HepG2 (cell line): Measurements from ENCODE around the gene SLC16A3. TPM values are rescaled to one million over a fixed set of nuclear protein-coding genes. Genes with fewer than 3 reads are reported as not detected.

ENCODE experiments used
- HDAC1 ChIP-seq: sonication (generic); formaldehyde crosslinking; IDR thresholded peaks from 2 replicates; pipeline ENCODE4 v1.5.1; 2020; ENCODE audit warnings: mild to moderate bottlenecking, missing genetic modification reagents
- IKZF4 ChIP-seq: sonication (generic); formaldehyde crosslinking; IDR thresholded peaks from 2 replicates; pipeline ENCODE4 v1.5.1; 2020; ENCODE audit warnings: borderline replicate concordance, mild to moderate bottlenecking, low read depth, missing genetic modification reagents; ENCODE audit errors: not compliant biosample characterization
- KDM6A ChIP-seq: IDR thresholded peaks from 2 replicates; pipeline ENCODE4 v1.6.1; 2016; ENCODE audit warnings: low read depth
- KLF12 ChIP-seq: sonication (generic); formaldehyde crosslinking; IDR thresholded peaks from 2 replicates; pipeline ENCODE4 v1.4.0; 2020; ENCODE audit warnings: missing genetic modification reagents, borderline replicate concordance
- RBFOX2 ChIP-seq: fragments of 200-400 bp; formaldehyde crosslinking; IDR thresholded peaks from 2 replicates; pipeline ENCODE4 v1.6.1; 2017; ENCODE audit warnings: low read depth, mild to moderate bottlenecking, low read length
- ZNF430 ChIP-seq: sonication (generic); formaldehyde crosslinking; IDR thresholded peaks from 2 replicates; pipeline ENCODE4 v1.9.0; 2021; ENCODE audit warnings: mild to moderate bottlenecking, missing genetic modification reagents
- ZNF768 ChIP-seq: sonication (generic); formaldehyde crosslinking; IDR thresholded peaks from 2 replicates; pipeline ENCODE4 v1.4.0; 2020; ENCODE audit warnings: missing genetic modification reagents
- ZSCAN20 ChIP-seq: sonication (generic); formaldehyde crosslinking; IDR thresholded peaks from 2 replicates; pipeline ENCODE4 v1.4.0; 2020; ENCODE audit warnings: missing genetic modification reagents, mild to moderate bottlenecking, borderline replicate concordance
- ZSCAN29 ChIP-seq: sonication (generic); formaldehyde crosslinking; conservative IDR thresholded peaks from 2 replicates; pipeline ENCODE4 v1.4.0; 2020; ENCODE audit warnings: mild to moderate bottlenecking, missing genetic modification reagents
- polyA plus RNA-seq, 8 experiments: library from polyadenylated mRNA; depleted of rRNA in 3 of 8; stranded (reverse) in 7 of 8; unstranded in 1 of 8; fragments of >200 nt; fragmentation: Illumina TruSeq in 4 of 8; extraction: Trizol in 4 of 8; gene quantifications; 2 replicates each; pipeline versions ENCODE4 v1.2.1 to v1.2.3, GENCODE V29; 2011 to 2016; ENCODE audit warnings: low read depth in 4 of 8, missing spikeins in 1 of 8, mixed read lengths in 1 of 8; ENCODE audit not compliant: insufficient read depth in 1 of 8
- total RNA-seq, 5 experiments: library from RNA; depleted of rRNA; stranded (reverse); fragments of >200 nt; fragmentation: Illumina TruSeq; extraction: Trizol; gene quantifications; 2 replicates each; pipeline ENCODE4 v1.2.3, GENCODE V29; 2016; ENCODE audit warnings: low read depth in 1 of 5
- TF ChIP-seq, protein P1 (sequence below): sonication (generic); formaldehyde crosslinking; IDR thresholded peaks from 2 replicates; pipeline ENCODE4 v1.4.0; 2020; ENCODE audit warnings: missing genetic modification reagents
- TF ChIP-seq, protein P2 (sequence below), 2 experiments: IDR thresholded peaks; 2 replicates each; pipeline ENCODE4 v1.6.1; 2011 to 2012; ENCODE audit warnings: low read length in 2 of 2, borderline replicate concordance in 1 of 2, low read depth in 1 of 2, mild to moderate bottlenecking in 1 of 2, moderate library complexity in 1 of 2
- TF ChIP-seq, protein P3 (sequence below): sonication (generic); formaldehyde crosslinking; IDR thresholded peaks from 2 replicates; pipeline ENCODE4 v1.4.0; 2020; ENCODE audit warnings: missing genetic modification reagents
- TF ChIP-seq, protein P4 (sequence below): IDR thresholded peaks from 2 replicates; pipeline ENCODE4 v1.6.1; 2016; ENCODE audit warnings: low read depth, borderline replicate concordance
- TF ChIP-seq, protein P5 (sequence below): sonication (generic); formaldehyde crosslinking; IDR thresholded peaks from 2 replicates; pipeline ENCODE4 v1.8.0; 2022; ENCODE audit warnings: mild to moderate bottlenecking, missing genetic modification reagents
- TF ChIP-seq, protein P6 (sequence below): sonication (generic); formaldehyde crosslinking; IDR thresholded peaks from 2 replicates; pipeline ENCODE4 v1.4.0; 2020; ENCODE audit warnings: mild to moderate bottlenecking, missing genetic modification reagents, borderline replicate concordance

The SLC16A3 gene
- total and polyA plus RNA-seq, 2 of the 13 experiments (the other 11 are each of a cell fraction or from before 2014, with no cell fraction given) = 242 to 349 TPM

DNA sequence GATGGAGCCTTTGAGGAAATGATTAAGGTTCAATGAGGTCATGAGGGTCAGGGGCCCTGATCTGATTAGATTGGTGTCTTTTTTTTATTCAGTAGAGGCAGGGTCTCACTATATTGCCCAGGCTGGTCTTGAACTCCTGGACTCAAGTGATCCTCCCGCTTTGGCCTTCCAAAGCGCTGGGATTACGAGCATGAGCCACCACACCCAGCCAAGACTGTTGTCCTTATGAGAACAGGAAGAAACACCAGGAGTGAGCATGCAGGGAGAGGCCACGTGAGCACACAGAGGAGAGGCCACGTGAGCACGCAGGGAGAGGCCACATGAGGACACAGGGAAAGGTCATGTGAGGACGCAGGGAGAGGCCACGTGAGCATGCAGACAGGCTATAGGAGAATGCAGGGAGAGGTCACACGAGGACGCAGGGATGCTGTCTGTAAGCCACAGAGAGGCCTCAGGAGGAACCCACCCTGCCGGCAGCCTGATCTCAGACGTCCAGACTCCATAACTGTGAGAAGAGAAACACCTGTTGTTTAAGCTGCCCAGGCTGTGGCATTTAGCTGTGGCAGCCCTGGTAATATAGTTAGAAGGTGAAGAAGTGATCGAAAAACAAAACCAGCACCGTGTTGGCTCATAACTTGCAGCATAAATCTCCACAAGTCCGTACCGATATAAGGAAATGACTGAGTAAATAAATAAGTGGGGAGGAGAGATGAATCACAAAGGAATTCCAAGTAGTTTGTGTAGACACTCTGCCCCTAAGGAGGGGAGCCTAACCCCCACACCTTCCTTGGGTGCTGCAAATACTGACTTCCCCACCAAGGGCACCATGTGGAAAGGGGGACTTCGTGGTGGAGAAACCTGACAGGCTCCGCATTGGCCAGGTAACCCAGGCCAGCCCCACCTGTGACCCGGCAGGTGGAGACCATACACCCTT is 59.3 kb downstream of the SLC16A3 start (continued):
- TF ChIP-seq, protein P1, sequence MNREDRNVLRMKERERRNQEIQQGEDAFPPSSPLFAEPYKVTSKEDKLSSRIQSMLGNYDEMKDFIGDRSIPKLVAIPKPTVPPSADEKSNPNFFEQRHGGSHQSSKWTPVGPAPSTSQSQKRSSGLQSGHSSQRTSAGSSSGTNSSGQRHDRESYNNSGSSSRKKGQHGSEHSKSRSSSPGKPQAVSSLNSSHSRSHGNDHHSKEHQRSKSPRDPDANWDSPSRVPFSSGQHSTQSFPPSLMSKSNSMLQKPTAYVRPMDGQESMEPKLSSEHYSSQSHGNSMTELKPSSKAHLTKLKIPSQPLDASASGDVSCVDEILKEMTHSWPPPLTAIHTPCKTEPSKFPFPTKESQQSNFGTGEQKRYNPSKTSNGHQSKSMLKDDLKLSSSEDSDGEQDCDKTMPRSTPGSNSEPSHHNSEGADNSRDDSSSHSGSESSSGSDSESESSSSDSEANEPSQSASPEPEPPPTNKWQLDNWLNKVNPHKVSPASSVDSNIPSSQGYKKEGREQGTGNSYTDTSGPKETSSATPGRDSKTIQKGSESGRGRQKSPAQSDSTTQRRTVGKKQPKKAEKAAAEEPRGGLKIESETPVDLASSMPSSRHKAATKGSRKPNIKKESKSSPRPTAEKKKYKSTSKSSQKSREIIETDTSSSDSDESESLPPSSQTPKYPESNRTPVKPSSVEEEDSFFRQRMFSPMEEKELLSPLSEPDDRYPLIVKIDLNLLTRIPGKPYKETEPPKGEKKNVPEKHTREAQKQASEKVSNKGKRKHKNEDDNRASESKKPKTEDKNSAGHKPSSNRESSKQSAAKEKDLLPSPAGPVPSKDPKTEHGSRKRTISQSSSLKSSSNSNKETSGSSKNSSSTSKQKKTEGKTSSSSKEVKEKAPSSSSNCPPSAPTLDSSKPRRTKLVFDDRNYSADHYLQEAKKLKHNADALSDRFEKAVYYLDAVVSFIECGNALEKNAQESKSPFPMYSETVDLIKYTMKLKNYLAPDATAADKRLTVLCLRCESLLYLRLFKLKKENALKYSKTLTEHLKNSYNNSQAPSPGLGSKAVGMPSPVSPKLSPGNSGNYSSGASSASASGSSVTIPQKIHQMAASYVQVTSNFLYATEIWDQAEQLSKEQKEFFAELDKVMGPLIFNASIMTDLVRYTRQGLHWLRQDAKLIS (CRISPR knock-in tag) = 0 out of 2 replicates have a peak, but pooled peaks have one; percentile 42
- peak; percentile 92 for TF ChIP-seq ZNF430
- no peak for TF ChIP-seq ZSCAN20 (CRISPR knock-in tag)
- TF ChIP-seq, protein P2, sequence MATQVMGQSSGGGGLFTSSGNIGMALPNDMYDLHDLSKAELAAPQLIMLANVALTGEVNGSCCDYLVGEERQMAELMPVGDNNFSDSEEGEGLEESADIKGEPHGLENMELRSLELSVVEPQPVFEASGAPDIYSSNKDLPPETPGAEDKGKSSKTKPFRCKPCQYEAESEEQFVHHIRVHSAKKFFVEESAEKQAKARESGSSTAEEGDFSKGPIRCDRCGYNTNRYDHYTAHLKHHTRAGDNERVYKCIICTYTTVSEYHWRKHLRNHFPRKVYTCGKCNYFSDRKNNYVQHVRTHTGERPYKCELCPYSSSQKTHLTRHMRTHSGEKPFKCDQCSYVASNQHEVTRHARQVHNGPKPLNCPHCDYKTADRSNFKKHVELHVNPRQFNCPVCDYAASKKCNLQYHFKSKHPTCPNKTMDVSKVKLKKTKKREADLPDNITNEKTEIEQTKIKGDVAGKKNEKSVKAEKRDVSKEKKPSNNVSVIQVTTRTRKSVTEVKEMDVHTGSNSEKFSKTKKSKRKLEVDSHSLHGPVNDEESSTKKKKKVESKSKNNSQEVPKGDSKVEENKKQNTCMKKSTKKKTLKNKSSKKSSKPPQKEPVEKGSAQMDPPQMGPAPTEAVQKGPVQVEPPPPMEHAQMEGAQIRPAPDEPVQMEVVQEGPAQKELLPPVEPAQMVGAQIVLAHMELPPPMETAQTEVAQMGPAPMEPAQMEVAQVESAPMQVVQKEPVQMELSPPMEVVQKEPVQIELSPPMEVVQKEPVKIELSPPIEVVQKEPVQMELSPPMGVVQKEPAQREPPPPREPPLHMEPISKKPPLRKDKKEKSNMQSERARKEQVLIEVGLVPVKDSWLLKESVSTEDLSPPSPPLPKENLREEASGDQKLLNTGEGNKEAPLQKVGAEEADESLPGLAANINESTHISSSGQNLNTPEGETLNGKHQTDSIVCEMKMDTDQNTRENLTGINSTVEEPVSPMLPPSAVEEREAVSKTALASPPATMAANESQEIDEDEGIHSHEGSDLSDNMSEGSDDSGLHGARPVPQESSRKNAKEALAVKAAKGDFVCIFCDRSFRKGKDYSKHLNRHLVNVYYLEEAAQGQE (IDR thresholded peaks at IDR 0.05; ENCODE audit: borderline replicate concordance in 1 of 2, low read depth in 1 of 2, low read length in 2 of 2) = no peak
- TF ChIP-seq, protein P3, sequence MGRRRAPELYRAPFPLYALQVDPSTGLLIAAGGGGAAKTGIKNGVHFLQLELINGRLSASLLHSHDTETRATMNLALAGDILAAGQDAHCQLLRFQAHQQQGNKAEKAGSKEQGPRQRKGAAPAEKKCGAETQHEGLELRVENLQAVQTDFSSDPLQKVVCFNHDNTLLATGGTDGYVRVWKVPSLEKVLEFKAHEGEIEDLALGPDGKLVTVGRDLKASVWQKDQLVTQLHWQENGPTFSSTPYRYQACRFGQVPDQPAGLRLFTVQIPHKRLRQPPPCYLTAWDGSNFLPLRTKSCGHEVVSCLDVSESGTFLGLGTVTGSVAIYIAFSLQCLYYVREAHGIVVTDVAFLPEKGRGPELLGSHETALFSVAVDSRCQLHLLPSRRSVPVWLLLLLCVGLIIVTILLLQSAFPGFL (CRISPR knock-in tag) = no peak
- TF ChIP-seq, protein P4, sequence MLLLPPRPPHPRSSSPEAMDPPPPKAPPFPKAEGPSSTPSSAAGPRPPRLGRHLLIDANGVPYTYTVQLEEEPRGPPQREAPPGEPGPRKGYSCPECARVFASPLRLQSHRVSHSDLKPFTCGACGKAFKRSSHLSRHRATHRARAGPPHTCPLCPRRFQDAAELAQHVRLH (CRISPR knock-in tag) = no peak; the same call in 1 of the 2 replicates
- peak; percentile 88 for TF ChIP-seq ZSCAN29 (CRISPR knock-in tag)
- peak; percentile 8; the same call in 1 of the 2 replicates for TF ChIP-seq ZNF768
- TF ChIP-seq, protein P5, sequence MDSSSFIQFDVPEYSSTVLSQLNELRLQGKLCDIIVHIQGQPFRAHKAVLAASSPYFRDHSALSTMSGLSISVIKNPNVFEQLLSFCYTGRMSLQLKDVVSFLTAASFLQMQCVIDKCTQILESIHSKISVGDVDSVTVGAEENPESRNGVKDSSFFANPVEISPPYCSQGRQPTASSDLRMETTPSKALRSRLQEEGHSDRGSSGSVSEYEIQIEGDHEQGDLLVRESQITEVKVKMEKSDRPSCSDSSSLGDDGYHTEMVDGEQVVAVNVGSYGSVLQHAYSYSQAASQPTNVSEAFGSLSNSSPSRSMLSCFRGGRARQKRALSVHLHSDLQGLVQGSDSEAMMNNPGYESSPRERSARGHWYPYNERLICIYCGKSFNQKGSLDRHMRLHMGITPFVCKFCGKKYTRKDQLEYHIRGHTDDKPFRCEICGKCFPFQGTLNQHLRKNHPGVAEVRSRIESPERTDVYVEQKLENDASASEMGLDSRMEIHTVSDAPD (CRISPR knock-in tag) = no peak
- peak; percentile 50 for TF ChIP-seq IKZF4
- TF ChIP-seq, protein P6, sequence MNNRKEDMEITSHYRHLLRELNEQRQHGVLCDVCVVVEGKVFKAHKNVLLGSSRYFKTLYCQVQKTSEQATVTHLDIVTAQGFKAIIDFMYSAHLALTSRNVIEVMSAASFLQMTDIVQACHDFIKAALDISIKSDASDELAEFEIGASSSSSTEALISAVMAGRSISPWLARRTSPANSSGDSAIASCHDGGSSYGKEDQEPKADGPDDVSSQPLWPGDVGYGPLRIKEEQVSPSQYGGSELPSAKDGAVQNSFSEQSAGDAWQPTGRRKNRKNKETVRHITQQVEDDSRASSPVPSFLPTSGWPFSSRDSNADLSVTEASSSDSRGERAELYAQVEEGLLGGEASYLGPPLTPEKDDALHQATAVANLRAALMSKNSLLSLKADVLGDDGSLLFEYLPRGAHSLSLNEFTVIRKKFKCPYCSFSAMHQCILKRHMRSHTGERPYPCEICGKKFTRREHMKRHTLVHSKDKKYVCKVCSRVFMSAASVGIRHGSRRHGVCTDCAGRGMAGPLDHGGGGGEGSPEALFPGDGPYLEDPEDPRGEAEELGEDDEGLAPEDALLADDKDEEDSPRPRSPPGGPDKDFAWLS (CRISPR knock-in tag) = no peak
- peak; percentile 96 for TF ChIP-seq HDAC1 (CRISPR knock-in tag)
- no peak for TF ChIP-seq RBFOX2
- peak; percentile 75 for TF ChIP-seq KDM6A (CRISPR knock-in tag)
- no peak for TF ChIP-seq KLF12 (CRISPR knock-in tag)
